ENCODE results near the gene DHRS7B. TPM values are rescaled to one million over a fixed set of nuclear protein-coding genes. Genes with fewer than 3 reads are reported as not detected.

The DHRS7B gene
- total and polyA plus RNA-seq, 2 donors (not counting 1 experiment from before 2014, with no cell fraction given), result 15.5 to 21.5 TPM

- no peaks in the 10 kb centered on the region for H4K20me1 ChIP-seq (ENCODE audit: control insufficient read depth, extremely low read depth, insufficient read depth, low read length)
- H3K4me1 ChIP-seq (ENCODE audit: control insufficient read depth, extremely low read depth, insufficient read depth, low read length), result no peaks in the 10 kb centered on the region
- H3K27ac ChIP-seq (ENCODE audit: insufficient read depth, low read length), result no peak overlapping the region
- DNase-seq (ENCODE audit: low read depth in 2 of 2), result peak in 1 of 2 donors; percentile 40
- peak overlapping the region in 1 of 4 experiments; percentile 29 for H3K4me3 ChIP-seq (replicated peaks in 1 of 4; ENCODE audit: control extremely low read depth in 1 of 4, insufficient read depth in 1 of 4, low read depth in 3 of 4, low read length in 4 of 4)
- H3K27me3 ChIP-seq (ENCODE audit: control insufficient read depth, insufficient read depth, low read length), result no peaks in the 10 kb centered on the region
- H2AFZ ChIP-seq (ENCODE audit: low read length), result no peak overlapping the region
- peaks cover 12% of the 10 kb centered on the region for H3K36me3 ChIP-seq (ENCODE audit: control insufficient read depth, insufficient read depth, low read length)
- H3K79me2 ChIP-seq (ENCODE audit: control insufficient read depth, insufficient read depth, low read length), result peaks cover 8% of the 10 kb centered on the region
- TF ChIP-seq CTCF (conservative IDR thresholded peaks at IDR 0.05 in 1 of 2, IDR thresholded peaks at IDR 0.05 in 1 of 2; ENCODE audit: low read depth in 1 of 2, low read length in 2 of 2) (no peak), EZH2 (IDR thresholded peaks at IDR 0.05; ENCODE audit: low read length, missing control alignments) (no peak)
- no peak overlapping the region for H3K9ac ChIP-seq (ENCODE audit: insufficient read depth, low read length)
- H3K4me2 ChIP-seq (ENCODE audit: extremely low read depth, insufficient read depth, low read length), result peak overlapping the region; percentile 53
- H3K9me3 ChIP-seq (ENCODE audit: control insufficient read depth, insufficient read depth, low read depth, low read length), result no peaks in the 10 kb centered on the region
Observed at GRCh38 chr17:21194226-21194625, 67.5 kb downstream of the DHRS7B start.

DNA sequence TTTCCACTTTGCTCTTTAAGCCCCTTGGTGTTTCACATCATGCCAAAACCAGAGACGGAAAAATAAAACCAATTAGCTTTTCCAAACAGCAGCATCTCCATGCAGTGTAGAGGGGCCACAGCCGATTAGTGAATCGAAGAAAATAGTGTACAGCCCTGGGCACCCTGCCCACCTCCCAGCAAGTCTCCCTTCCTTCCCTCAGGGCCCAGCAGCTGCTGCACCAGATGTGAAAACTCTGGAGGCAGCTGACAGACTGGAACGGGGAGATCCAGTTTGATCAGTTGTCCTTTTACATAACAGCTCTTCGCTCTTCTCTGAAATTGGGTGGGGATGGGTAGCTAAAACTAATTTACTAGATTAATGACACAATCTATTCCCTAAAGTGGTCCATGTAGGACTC lies 67.9 kb downstream of the DHRS7B start:
- peaks cover 10% of the 10 kb centered on the region for H3K36me3 ChIP-seq (ENCODE audit: control insufficient read depth, insufficient read depth, low read length)
- no peak overlapping the region for H3K9ac ChIP-seq (ENCODE audit: insufficient read depth, low read length)
- H3K79me2 ChIP-seq (ENCODE audit: control insufficient read depth, insufficient read depth, low read length), result peaks cover 13% of the 10 kb centered on the region
- peak overlapping the region; percentile 53 for H3K4me2 ChIP-seq (ENCODE audit: extremely low read depth, insufficient read depth, low read length)
- no peak overlapping the region for H3K27ac ChIP-seq (ENCODE audit: insufficient read depth, low read length)
- no peaks in the 10 kb centered on the region for H3K4me1 ChIP-seq (ENCODE audit: control insufficient read depth, extremely low read depth, insufficient read depth, low read length)
- peak in 1 of 2 donors; percentile 80 for DNase-seq (ENCODE audit: low read depth in 2 of 2)
- H2AFZ ChIP-seq (ENCODE audit: low read length), result no peak overlapping the region
- H4K20me1 ChIP-seq (ENCODE audit: control insufficient read depth, extremely low read depth, insufficient read depth, low read length), result no peaks in the 10 kb centered on the region
- no peaks in the 10 kb centered on the region for H3K9me3 ChIP-seq (ENCODE audit: control insufficient read depth, insufficient read depth, low read depth, low read length)
- TF ChIP-seq CTCF (conservative IDR thresholded peaks at IDR 0.05 in 1 of 2, IDR thresholded peaks at IDR 0.05 in 1 of 2; ENCODE audit: low read depth in 1 of 2, low read length in 2 of 2), result no peak
- no peak for TF ChIP-seq EZH2 (IDR thresholded peaks at IDR 0.05; ENCODE audit: low read length, missing control alignments)
- peak overlapping the region in 1 of 4 experiments; percentile 29 for H3K4me3 ChIP-seq (replicated peaks in 1 of 4; ENCODE audit: control extremely low read depth in 1 of 4, insufficient read depth in 1 of 4, low read depth in 3 of 4, low read length in 4 of 4)
- H3K27me3 ChIP-seq (ENCODE audit: control insufficient read depth, insufficient read depth, low read length), result no peaks in the 10 kb centered on the region

- no peak for DNase-seq (ENCODE audit: low read depth in 2 of 2)
- TF ChIP-seq EZH2 (IDR thresholded peaks at IDR 0.05; ENCODE audit: low read length, missing control alignments) (no peak), CTCF (conservative IDR thresholded peaks at IDR 0.05 in 1 of 2, IDR thresholded peaks at IDR 0.05 in 1 of 2; ENCODE audit: low read depth in 1 of 2, low read length in 2 of 2) (no peak)
- H3K9ac ChIP-seq (ENCODE audit: insufficient read depth, low read length), result no peak overlapping the region
- H3K4me3 ChIP-seq (replicated peaks in 1 of 4; ENCODE audit: control extremely low read depth in 1 of 4, insufficient read depth in 1 of 4, low read depth in 3 of 4, low read length in 4 of 4), result no peak overlapping the region
- H3K9me3 ChIP-seq (ENCODE audit: control insufficient read depth, insufficient read depth, low read depth, low read length), result no peaks in the 10 kb centered on the region
- H3K27ac ChIP-seq (ENCODE audit: insufficient read depth, low read length), result no peak overlapping the region
- no peaks in the 10 kb centered on the region for H3K27me3 ChIP-seq (ENCODE audit: control insufficient read depth, insufficient read depth, low read length)
- peaks cover 10% of the 10 kb centered on the region for H3K36me3 ChIP-seq (ENCODE audit: control insufficient read depth, insufficient read depth, low read length)
- H3K79me2 ChIP-seq (ENCODE audit: control insufficient read depth, insufficient read depth, low read length), result peaks cover 27% of the 10 kb centered on the region
- no peak overlapping the region for H3K4me2 ChIP-seq (ENCODE audit: extremely low read depth, insufficient read depth, low read length)
- no peaks in the 10 kb centered on the region for H4K20me1 ChIP-seq (ENCODE audit: control insufficient read depth, extremely low read depth, insufficient read depth, low read length)
- no peak overlapping the region for H2AFZ ChIP-seq (ENCODE audit: low read length)
- no peaks in the 10 kb centered on the region for H3K4me1 ChIP-seq (ENCODE audit: control insufficient read depth, extremely low read depth, insufficient read depth, low read length)
Observed at GRCh38 chr17:21196126-21196525, 69.4 kb downstream of the DHRS7B start.
